Measurements from ENCODE around the gene KATNAL1. TPM values are rescaled to one million over a fixed set of nuclear protein-coding genes. Genes with fewer than 3 reads are reported as not detected.

Gene KATNAL1
- polyA plus RNA-seq, 3 donors, result 0.49 to 1.2 (median 1.0) TPM

DNA sequence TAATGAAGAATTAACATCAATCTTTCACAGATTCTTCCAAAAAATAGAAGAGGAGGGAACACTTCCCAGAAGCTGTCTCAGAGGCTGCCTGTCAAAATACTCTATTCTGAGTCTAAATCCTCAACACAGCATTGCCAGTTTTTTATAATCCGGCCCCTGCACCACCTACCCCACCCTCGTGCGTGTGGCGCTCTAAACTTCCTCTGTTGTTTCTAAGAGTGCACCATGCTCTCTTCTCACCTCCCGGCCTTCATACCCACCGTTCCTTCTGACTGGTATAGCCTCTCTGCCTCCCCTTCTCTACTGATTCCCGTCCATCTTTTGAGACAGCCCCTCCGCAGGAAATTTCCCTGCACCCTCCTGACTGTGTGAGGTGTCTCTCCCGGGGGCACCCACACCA lies 136.8 kb downstream of the KATNAL1 start:
- 71% methylated on average over 9 of the region's 9 CpGs for WGBS (ENCODE audit: insufficient coverage)
- Mint-ChIP-seq H3K4me3 (no peak overlapping the region), H3K27me3 (ENCODE audit: low read depth in 3 of 3) (peaks cover 0 to 8% (median 2%) of the 10 kb centered on the region in 3 donors), H3K4me1 (peaks cover 12% of the 10 kb centered on the region), H3K27ac (no peak overlapping the region), H3K9me3 (peaks cover 0 to 3% (median 0%) of the 10 kb centered on the region in 7 donors), H3K36me3 (no peaks in the 10 kb centered on the region)
- Histone ChIP-seq H3K4me3 (replicated peaks in 1 of 3; ENCODE audit: low read depth in 2 of 3, low read length in 3 of 3) (no peak overlapping the region), H3K79me2 (ENCODE audit: insufficient read depth, low read length) (no peaks in the 10 kb centered on the region), H4K20me1 (ENCODE audit: insufficient read depth, low read length) (no peaks in the 10 kb centered on the region), H3K27ac (ENCODE audit: low read depth in 1 of 2, low read length in 2 of 2) (no peak overlapping the region), H3K9me3 (replicated peaks in 1 of 2; ENCODE audit: control insufficient read depth in 1 of 2, insufficient read depth in 1 of 2, low read length in 2 of 2) (no peaks in the 10 kb centered on the region), H3K9ac (ENCODE audit: insufficient read depth, low read length, poor library complexity, severe bottlenecking) (no peak overlapping the region), H3K27me3 (ENCODE audit: control insufficient read depth in 2 of 2, insufficient read depth in 2 of 2, low read length in 2 of 2) (no peaks in the 10 kb centered on the region), H3K4me2 (replicated peaks; ENCODE audit: extremely low read depth, low read length, poor library complexity, severe bottlenecking) (no peak overlapping the region), H3K4me1 (ENCODE audit: control insufficient read depth in 1 of 2, insufficient read depth in 2 of 2, low read length in 2 of 2) (peaks cover 0 to 7% of the 10 kb centered on the region in 2 donors), H3K36me3 (replicated peaks in 1 of 2; ENCODE audit: control insufficient read depth in 1 of 2, insufficient read depth in 2 of 2, low read length in 2 of 2) (no peaks in the 10 kb centered on the region), H2AFZ (ENCODE audit: insufficient read depth, low read depth, low read length, poor library complexity, severe bottlenecking) (no peak overlapping the region)
- no peak for DNase-seq
- TF ChIP-seq, protein P1, sequence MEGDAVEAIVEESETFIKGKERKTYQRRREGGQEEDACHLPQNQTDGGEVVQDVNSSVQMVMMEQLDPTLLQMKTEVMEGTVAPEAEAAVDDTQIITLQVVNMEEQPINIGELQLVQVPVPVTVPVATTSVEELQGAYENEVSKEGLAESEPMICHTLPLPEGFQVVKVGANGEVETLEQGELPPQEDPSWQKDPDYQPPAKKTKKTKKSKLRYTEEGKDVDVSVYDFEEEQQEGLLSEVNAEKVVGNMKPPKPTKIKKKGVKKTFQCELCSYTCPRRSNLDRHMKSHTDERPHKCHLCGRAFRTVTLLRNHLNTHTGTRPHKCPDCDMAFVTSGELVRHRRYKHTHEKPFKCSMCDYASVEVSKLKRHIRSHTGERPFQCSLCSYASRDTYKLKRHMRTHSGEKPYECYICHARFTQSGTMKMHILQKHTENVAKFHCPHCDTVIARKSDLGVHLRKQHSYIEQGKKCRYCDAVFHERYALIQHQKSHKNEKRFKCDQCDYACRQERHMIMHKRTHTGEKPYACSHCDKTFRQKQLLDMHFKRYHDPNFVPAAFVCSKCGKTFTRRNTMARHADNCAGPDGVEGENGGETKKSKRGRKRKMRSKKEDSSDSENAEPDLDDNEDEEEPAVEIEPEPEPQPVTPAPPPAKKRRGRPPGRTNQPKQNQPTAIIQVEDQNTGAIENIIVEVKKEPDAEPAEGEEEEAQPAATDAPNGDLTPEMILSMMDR (IDR thresholded peaks at IDR 0.05), result no peak
- intact Hi-C loops (cut with micrococcal nuclease), result no loop called here

DNA sequence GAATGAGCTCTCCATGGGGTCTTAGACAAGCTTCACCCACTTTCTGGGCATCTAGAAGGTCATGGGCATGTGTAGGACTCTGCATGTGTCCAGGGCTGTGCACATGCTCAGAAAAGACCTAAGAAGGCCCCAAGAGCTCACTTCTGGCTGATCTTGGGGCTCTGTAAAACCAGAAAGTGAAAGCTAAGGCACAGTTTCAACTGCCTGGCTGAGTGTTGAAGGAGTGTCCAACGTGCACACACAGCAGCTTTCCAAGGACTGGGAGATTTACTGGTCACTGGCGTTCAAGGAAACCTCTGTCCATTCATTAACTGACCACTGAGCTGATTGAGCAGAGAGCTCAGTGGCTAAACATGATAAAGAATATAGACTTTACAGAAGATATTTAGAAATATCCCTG lies 137.9 kb downstream of the KATNAL1 start:
- DNase-seq, result no peak
- H2AFZ ChIP-seq (ENCODE audit: insufficient read depth, low read depth, low read length, poor library complexity, severe bottlenecking), result no peak overlapping the region
- peaks cover 0 to 7% of the 10 kb centered on the region in 2 donors for H3K4me1 ChIP-seq (ENCODE audit: control insufficient read depth in 1 of 2, insufficient read depth in 2 of 2, low read length in 2 of 2)
- no CpG with 5 or more reads among the region's 2 CpGs for whole genome bisulfite sequencing (ENCODE audit: insufficient coverage)
- Mint-ChIP-seq H3K27me3 (ENCODE audit: low read depth in 3 of 3) (peaks cover under 1 to 6% (median 2%) of the 10 kb centered on the region in 3 donors), H3K4me1 (peaks cover 9% of the 10 kb centered on the region), H3K9me3 (peaks cover 0 to 3% (median 0%) of the 10 kb centered on the region in 7 donors), H3K4me3 (no peak overlapping the region), H3K27ac (no peak overlapping the region), H3K36me3 (no peaks in the 10 kb centered on the region)
- no peak overlapping the region for H3K4me2 ChIP-seq (replicated peaks; ENCODE audit: extremely low read depth, low read length, poor library complexity, severe bottlenecking)
- H3K79me2 ChIP-seq (ENCODE audit: insufficient read depth, low read length), result no peaks in the 10 kb centered on the region
- no peak overlapping the region for H3K4me3 ChIP-seq (replicated peaks in 1 of 3; ENCODE audit: low read depth in 2 of 3, low read length in 3 of 3)
- intact Hi-C loops (cut with micrococcal nuclease), result no loop called here
- H3K36me3 ChIP-seq (replicated peaks in 1 of 2; ENCODE audit: control insufficient read depth in 1 of 2, insufficient read depth in 2 of 2, low read length in 2 of 2), result no peaks in the 10 kb centered on the region
- TF ChIP-seq, protein P1 (IDR thresholded peaks at IDR 0.05), result no peak
- H3K9ac ChIP-seq (ENCODE audit: insufficient read depth, low read length, poor library complexity, severe bottlenecking), result no peak overlapping the region
- H3K27ac ChIP-seq (ENCODE audit: low read depth in 1 of 2, low read length in 2 of 2), result no peak overlapping the region
- H3K9me3 ChIP-seq (replicated peaks in 1 of 2; ENCODE audit: control insufficient read depth in 1 of 2, insufficient read depth in 1 of 2, low read length in 2 of 2), result no peaks in the 10 kb centered on the region
- no peaks in the 10 kb centered on the region for H4K20me1 ChIP-seq (ENCODE audit: insufficient read depth, low read length)
- peaks cover 0 to 2% of the 10 kb centered on the region in 2 donors for H3K27me3 ChIP-seq (ENCODE audit: control insufficient read depth in 2 of 2, insufficient read depth in 2 of 2, low read length in 2 of 2)

Data from CD14-positive monocyte (primary cell).